Activated B cell treated with CpG ODN at 0.5 μM for 24 hours (primary cell): ENCODE results near the gene LETM1. TPM values are rescaled to one million over a fixed set of nuclear protein-coding genes. Genes with fewer than 3 reads are reported as not detected.

Source experiments
- ATAC-seq: fragments of 200-7000 bp; cut with Tn5 transposase; one replicate; pipeline ENCODE4 v1.10.0; 2021; ENCODE audit warnings: low read depth, mild to moderate bottlenecking, moderate library complexity
- CTCF ChIA-PET: fragments of 350-600 bp; sonication (Branson Sonifier 250); formaldehyde crosslinking; loops from one replicate; lab custom pipeline; 2021; ENCODE audit warnings: antibody characterized with exemption; lab: Charles Lee
- POLR2A ChIA-PET: fragments of 350-600 bp; sonication (Branson Sonifier 250); formaldehyde crosslinking; loops from one replicate; lab custom pipeline; 2021; ENCODE audit warnings: antibody characterized with exemption; lab: Charles Lee
- DNase-seq: peaks from one replicate; pipeline ENCODE4 v3.0.0; 2022
- H3K27ac Mint-ChIP-seq: one replicate; pipeline ENCODE4 v1.8.0; 2020; ENCODE audit warnings: mixed read lengths
- H3K27me3 Mint-ChIP-seq: one replicate; pipeline ENCODE4 v1.8.0; 2021; ENCODE audit warnings: mixed read lengths
- H3K36me3 Mint-ChIP-seq: one replicate; pipeline ENCODE4 v1.8.0; 2021; ENCODE audit warnings: low read depth, mixed read lengths
- H3K4me1 Mint-ChIP-seq: one replicate; pipeline ENCODE4 v1.8.0; 2021; ENCODE audit warnings: mixed read lengths
- H3K4me3 Mint-ChIP-seq: one replicate; pipeline ENCODE4 v1.8.0; 2020; ENCODE audit warnings: mild to moderate bottlenecking, mixed read lengths
- H3K9me3 Mint-ChIP-seq: one replicate; pipeline ENCODE4 v1.8.0; 2020; ENCODE audit warnings: mixed read lengths
- intact Hi-C: fragments of 100-400 bp; cut with micrococcal nuclease; formaldehyde crosslinking; loops from one replicate; pipeline ENCODE4 v1.15.1; 2024
- total RNA-seq: library from RNA; stranded (reverse); gene quantifications from 2 replicates; pipeline ENCODE4 v1.2.3, GENCODE V29; 2022
- TF ChIP-seq, protein P1 (sequence below): fragments of 200-600 bp; IDR thresholded peaks from one replicate; pipeline ENCODE4 v1.8.0; 2022; ENCODE audit warnings: antibody characterized with exemption, mild to moderate bottlenecking

The LETM1 gene
- total RNA-seq, 1 donor from 2014 or later: 60.3 TPM

DNA sequence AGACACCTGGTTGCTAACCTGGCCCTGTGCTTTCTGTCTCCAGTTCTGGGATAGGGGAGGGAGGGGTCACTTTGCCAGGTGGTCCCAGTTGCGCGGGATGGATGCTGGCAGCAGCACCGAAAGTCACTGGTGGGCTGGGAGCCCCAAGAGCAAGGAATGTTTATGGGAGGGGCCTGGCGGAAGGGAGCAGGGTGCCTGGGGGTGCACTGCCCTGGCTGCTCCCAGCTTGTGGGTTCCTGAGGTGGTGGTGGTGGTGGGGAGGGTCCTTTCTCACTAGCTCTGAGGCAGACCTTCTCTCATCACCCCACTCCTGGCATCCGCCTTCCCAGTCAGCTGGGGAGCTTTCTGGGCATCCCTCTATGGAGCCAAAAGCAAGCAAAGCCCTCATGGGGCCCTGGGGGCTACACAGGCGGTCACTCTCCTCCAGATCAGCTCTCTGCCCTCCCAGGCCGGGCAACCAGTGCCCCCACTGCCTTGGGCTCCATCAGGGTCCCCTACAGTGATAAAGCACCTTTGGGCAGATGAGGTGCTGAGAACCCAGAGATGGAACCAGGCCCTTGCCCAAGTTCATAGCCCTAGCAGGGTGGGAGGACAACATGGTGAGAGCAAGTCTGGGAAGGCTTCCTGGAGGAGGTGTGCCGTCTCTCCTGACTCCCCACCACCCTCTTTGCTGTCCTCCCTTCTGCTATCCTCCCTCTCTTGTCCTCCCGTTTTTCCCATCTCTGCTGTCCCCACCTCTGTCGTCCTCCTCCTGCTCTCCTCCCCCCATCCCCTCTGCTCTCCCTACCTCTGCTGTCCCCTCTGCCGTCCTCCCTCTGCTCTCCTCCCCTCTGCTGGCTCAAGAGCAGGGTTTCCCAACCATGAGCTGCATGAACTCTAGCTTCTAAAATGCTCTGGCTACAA lies 46.9 kb downstream of the LETM1 start:
- intact Hi-C loops: no loop called here
- H3K27ac Mint-ChIP-seq: no peak overlapping the region
- CTCF ChIA-PET: interaction anchor here (1.1 to 2.5 kb wide), 5 partner anchors 8 to 116 kb away, joined by 3 to 7 read pairs (median 5); no protein-coding TSS in a partner anchor
- TF ChIP-seq, protein P1, sequence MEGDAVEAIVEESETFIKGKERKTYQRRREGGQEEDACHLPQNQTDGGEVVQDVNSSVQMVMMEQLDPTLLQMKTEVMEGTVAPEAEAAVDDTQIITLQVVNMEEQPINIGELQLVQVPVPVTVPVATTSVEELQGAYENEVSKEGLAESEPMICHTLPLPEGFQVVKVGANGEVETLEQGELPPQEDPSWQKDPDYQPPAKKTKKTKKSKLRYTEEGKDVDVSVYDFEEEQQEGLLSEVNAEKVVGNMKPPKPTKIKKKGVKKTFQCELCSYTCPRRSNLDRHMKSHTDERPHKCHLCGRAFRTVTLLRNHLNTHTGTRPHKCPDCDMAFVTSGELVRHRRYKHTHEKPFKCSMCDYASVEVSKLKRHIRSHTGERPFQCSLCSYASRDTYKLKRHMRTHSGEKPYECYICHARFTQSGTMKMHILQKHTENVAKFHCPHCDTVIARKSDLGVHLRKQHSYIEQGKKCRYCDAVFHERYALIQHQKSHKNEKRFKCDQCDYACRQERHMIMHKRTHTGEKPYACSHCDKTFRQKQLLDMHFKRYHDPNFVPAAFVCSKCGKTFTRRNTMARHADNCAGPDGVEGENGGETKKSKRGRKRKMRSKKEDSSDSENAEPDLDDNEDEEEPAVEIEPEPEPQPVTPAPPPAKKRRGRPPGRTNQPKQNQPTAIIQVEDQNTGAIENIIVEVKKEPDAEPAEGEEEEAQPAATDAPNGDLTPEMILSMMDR: no peak
- H3K36me3 Mint-ChIP-seq: peaks cover 12% of the 10 kb centered on the region
- H3K4me1 Mint-ChIP-seq: no peaks in the 10 kb centered on the region
- DNase-seq (no peak), ATAC-seq (no peak)
- H3K27me3 Mint-ChIP-seq: no peaks in the 10 kb centered on the region
- H3K4me3 Mint-ChIP-seq: no peak overlapping the region
- POLR2A ChIA-PET: interaction anchor here (0.6 kb wide), 1 partner anchor 40 kb away, joined by 3 read pairs; no protein-coding TSS in a partner anchor
- no peaks in the 10 kb centered on the region for H3K9me3 Mint-ChIP-seq

DNA sequence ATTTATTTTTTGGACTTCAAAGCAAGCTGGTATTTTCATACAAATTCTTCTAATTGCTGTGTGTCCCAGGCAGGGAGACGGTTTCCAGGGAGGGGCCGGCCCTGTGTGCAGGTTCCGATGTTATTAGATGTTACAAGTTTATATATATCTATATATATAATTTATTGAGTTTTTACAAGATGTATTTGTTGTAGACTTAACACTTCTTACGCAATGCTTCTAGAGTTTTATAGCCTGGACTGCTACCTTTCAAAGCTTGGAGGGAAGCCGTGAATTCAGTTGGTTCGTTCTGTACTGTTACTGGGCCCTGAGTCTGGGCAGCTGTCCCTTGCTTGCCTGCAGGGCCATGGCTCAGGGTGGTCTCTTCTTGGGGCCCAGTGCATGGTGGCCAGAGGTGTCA lies 47.6 kb downstream of the LETM1 start:
- ATAC-seq (no peak), DNase-seq (no peak)
- Mint-ChIP-seq H3K27me3 (no peaks in the 10 kb centered on the region), H3K9me3 (no peaks in the 10 kb centered on the region), H3K4me3 (no peak overlapping the region), H3K4me1 (no peaks in the 10 kb centered on the region), H3K36me3 (peaks cover 6% of the 10 kb centered on the region), H3K27ac (no peak overlapping the region)
- POLR2A ChIA-PET: interaction anchor here (0.6 kb wide), 1 partner anchor 39 kb away, joined by 3 read pairs; no protein-coding TSS in a partner anchor
- CTCF ChIA-PET: interaction anchor here (1.1 to 1.5 kb wide), 3 partner anchors 8 to 115 kb away, joined by 3 to 6 read pairs (median 5); no protein-coding TSS in a partner anchor
- intact Hi-C loops: no loop called here
- TF ChIP-seq, protein P1: no peak

DNA sequence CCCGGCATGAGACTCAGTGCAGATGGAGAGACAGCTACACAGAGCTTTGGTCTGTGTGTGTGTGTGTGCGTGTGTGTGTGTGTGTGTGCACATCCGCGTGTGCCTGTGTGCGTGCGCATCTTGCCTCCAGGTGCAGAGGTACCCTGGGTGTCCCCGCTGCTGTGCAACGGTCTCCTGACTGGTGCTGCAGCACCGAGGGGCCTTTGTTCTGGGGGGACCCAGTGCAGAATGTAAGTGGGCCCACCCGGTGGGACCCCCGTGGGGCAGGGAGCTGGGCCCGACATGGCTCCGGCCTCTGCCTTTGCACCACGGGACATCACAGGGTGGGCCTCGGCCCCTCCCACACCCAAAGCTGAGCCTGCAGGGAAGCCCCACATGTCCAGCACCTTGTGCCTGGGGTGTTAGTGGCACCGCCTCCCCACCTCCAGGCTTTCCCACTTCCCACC lies 48.6 kb downstream of the LETM1 start:
- Mint-ChIP-seq H3K9me3 (no peaks in the 10 kb centered on the region), H3K27me3 (no peaks in the 10 kb centered on the region)
- no peak for ATAC-seq

DNA sequence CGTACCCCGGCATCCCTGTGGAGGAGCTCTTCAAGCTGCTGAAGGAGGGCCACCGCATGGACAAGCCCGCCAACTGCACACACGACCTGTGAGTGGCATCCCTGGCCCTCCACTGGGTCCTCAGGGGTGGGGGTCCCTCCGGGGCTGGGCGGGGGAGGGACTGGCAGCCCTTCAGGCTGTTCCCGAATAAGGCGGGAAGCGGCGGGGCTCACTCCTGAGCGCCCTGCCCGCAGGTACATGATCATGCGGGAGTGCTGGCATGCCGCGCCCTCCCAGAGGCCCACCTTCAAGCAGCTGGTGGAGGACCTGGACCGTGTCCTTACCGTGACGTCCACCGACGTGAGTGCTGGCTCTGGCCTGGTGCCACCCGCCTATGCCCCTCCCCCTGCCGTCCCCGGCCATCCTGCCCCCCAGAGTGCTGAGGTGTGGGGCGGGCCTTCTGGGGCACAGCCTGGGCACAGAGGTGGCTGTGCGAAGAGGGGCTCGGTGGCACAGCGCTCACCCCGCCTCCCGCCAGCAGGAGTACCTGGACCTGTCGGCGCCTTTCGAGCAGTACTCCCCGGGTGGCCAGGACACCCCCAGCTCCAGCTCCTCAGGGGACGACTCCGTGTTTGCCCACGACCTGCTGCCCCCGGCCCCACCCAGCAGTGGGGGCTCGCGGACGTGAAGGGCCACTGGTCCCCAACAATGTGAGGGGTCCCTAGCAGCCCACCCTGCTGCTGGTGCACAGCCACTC lies 49.2 kb downstream of the LETM1 start:
- Mint-ChIP-seq H3K4me3 (no peak overlapping the region), H3K9me3 (no peaks in the 10 kb centered on the region), H3K36me3 (no peaks in the 10 kb centered on the region), H3K4me1 (no peaks in the 10 kb centered on the region), H3K27ac (no peak overlapping the region), H3K27me3 (no peaks in the 10 kb centered on the region)
- TF ChIP-seq, protein P1: no peak
- ChIA-PET POLR2A (no interaction called here), CTCF (no interaction called here)
- DNase-seq (no peak), ATAC-seq (no peak)
- intact Hi-C loops: no loop called here

More for the DNA sequence above, 48.6 kb downstream of the LETM1 start:
- Mint-ChIP-seq H3K4me3 (no peak overlapping the region), H3K36me3 (peaks cover 2% of the 10 kb centered on the region), H3K4me1 (no peaks in the 10 kb centered on the region), H3K27ac (no peak overlapping the region)
- CTCF ChIA-PET: interaction anchor here (1.1 kb wide), 1 partner anchor 59 kb away, joined by 6 read pairs; no protein-coding TSS in a partner anchor
- DNase-seq: no peak
- TF ChIP-seq, protein P1: no peak
- intact Hi-C loops: no loop called here
- POLR2A ChIA-PET: no interaction called here

DNA sequence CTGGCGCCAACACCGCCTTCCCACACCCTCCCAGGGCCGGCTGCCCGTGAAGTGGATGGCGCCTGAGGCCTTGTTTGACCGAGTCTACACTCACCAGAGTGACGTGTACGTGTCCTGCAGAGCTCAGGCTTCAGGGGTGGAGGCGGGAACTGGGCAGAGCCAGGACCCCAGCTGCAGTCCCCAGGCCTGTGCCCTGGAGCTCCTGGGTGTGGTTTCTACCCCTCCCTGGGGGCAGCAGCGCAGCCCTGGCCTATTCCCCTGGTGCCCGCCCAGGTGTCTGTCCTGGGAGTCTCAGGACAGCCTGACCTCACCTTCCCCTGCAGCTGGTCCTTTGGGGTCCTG lies 49.8 kb downstream of the LETM1 start:
- TF ChIP-seq, protein P1: no peak
- CTCF ChIA-PET: no interaction called here
- Mint-ChIP-seq H3K36me3 (no peaks in the 10 kb centered on the region), H3K9me3 (no peaks in the 10 kb centered on the region), H3K27ac (no peak overlapping the region), H3K27me3 (no peaks in the 10 kb centered on the region), H3K4me3 (no peak overlapping the region), H3K4me1 (no peaks in the 10 kb centered on the region)
- POLR2A ChIA-PET: no interaction called here
- no peak for DNase-seq
- no peak for ATAC-seq
- intact Hi-C loops: no loop called here
